Activated T-helper 2 cell treated with anti-CD3 and anti-CD28 coated beads, Interferon-gamma antibody, Interleukin-2, Interleukin-4, amounts not matched to agents 10 μg/mL and 5 μg/mL and 100 μg/mL, durations not matched to agents 14 hours and 24 hours and 36 hours (primary cell): ENCODE results near the gene EFEMP1. TPM values are rescaled to one million over a fixed set of nuclear protein-coding genes. Genes with fewer than 3 reads are reported as not detected.

Experiments used
- total RNA-seq: library from RNA; stranded (reverse); gene quantifications from 2 replicates; pipeline ENCODE4 v1.2.3, GENCODE V29; 2022

EFEMP1 gene
- total RNA-seq, 1 donor from 2014 or later = not detected

Other genes with a start within 250 kb of the EFEMP1 start
- gene PNPT1, start 229.9 kb downstream of the EFEMP1 start, total RNA-seq = 53.5 and 54.3 TPM in 2 replicates